Measurements from ENCODE around the gene AGAP2.

The AGAP2 gene

DNA sequence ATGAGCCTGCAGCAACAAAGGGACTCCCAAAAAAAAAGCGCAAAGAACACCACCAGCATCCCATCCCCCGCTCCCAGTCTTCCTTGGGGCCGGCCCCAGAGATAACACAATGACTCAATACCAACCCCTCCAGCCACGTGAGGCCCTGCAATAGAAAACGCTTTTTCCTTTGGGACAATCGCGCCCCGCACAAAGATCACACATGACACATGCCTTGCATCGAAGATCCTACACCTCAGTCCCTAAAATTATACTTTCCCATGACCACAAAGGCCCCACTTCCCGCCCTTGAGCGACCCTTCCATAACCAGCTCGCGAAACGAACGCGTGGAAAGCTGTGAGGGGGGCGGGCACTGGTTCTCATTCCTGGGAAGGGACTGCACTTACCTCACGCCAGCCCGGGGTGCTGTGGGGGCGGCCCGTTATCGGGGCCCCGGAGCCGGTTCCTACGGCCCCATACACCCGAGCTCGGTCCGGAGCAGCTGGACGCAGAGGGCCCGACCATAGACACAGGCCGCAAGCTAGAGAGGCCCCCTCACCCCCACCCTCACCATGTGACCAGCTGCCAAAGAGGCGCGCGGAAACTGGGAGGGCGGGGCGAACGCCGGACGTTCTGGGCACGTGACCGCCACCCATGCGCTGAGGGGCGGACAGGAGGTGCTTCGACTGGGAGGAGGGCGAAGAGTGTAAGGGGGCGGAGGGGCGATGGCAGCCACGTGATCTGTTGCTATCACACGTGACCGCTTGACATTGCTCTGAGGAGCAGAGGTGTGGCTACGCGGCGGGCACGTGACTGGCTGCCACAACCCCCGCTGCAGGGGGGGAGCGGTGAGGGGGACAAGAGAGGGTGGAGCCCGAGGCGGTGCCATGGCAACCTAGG, 13.5 kb upstream of the AGAP2 start, which contains the start of gene CDK4:
CDK4 (minus strand) TSS at position 523 of the 880 bp plus-strand sequence. CDS start 593 bp downstream, outside the sequence.
- TF ChIP-seq EZH2phosphoT487 (IDR thresholded peaks at IDR 0.05; ENCODE audit: borderline replicate concordance) = no peak
- TF ChIP-seq, protein P1, sequence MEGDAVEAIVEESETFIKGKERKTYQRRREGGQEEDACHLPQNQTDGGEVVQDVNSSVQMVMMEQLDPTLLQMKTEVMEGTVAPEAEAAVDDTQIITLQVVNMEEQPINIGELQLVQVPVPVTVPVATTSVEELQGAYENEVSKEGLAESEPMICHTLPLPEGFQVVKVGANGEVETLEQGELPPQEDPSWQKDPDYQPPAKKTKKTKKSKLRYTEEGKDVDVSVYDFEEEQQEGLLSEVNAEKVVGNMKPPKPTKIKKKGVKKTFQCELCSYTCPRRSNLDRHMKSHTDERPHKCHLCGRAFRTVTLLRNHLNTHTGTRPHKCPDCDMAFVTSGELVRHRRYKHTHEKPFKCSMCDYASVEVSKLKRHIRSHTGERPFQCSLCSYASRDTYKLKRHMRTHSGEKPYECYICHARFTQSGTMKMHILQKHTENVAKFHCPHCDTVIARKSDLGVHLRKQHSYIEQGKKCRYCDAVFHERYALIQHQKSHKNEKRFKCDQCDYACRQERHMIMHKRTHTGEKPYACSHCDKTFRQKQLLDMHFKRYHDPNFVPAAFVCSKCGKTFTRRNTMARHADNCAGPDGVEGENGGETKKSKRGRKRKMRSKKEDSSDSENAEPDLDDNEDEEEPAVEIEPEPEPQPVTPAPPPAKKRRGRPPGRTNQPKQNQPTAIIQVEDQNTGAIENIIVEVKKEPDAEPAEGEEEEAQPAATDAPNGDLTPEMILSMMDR (conservative IDR thresholded peaks at IDR 0.05; ENCODE audit: low read length) = no peak
- peaks cover 37% of the 10 kb centered on the region for H4K20me1 ChIP-seq (ENCODE audit: insufficient read depth, low read length, poor library complexity, severe bottlenecking)
- peak within 1 kb of the TSS; percentile 99 for H3K4me3 ChIP-seq (ENCODE audit: low read length, poor library complexity, severe bottlenecking)
- peak within 1 kb of the TSS; percentile 93 for H3K4me2 ChIP-seq (ENCODE audit: low read depth, low read length, poor library complexity, severe bottlenecking)
- H2AFZ ChIP-seq (ENCODE audit: low read length) = peak within 1 kb of the TSS; percentile 88
- H3K36me3 ChIP-seq (ENCODE audit: insufficient read depth, low read length) = peaks cover 20% of the 10 kb centered on the region
- no peaks in the 10 kb centered on the region for H3K9me3 ChIP-seq (ENCODE audit: insufficient read depth, low read depth, low read length)
- peaks cover 7% of the 10 kb centered on the region for H3F3A ChIP-seq (ENCODE audit: low read depth)
- H3K27me3 ChIP-seq (ENCODE audit: insufficient read depth, low read length, poor library complexity, severe bottlenecking) = no peaks in the 10 kb centered on the region
- peak within 1 kb of the TSS; percentile 99 for H3K9ac ChIP-seq (ENCODE audit: low read depth, low read length, poor library complexity, severe bottlenecking)
- no peaks in the 10 kb centered on the region for H3K9me2 ChIP-seq (replicated peaks; ENCODE audit: low read depth, low read length)
- peaks cover 41% of the 10 kb centered on the region for H3K4me1 ChIP-seq (ENCODE audit: insufficient read depth, low read length, poor library complexity, severe bottlenecking)
- peaks cover 54% of the 10 kb centered on the region for H3K79me2 ChIP-seq (ENCODE audit: insufficient read depth, low read length)

DNA sequence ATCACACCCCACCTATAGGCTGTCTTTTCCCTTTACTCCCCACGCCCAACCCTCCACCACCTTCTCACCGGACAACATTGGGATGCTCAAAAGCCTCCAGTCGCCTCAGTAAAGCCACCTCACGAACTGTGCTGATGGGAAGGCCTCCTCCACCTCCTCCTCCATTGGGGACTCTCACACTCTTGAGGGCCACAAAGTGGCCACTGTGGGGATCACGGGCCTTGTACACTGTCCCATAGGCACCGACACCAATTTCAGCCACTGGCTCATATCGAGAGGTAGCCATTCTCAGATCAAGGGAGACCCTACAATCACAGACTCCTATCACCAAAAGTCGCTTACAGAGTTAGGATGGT, 12.9 kb upstream of the AGAP2 start:
- Histone ChIP-seq H3K36me3 (ENCODE audit: insufficient read depth, low read length) (peaks cover 24% of the 10 kb centered on the region), H3K4me1 (ENCODE audit: insufficient read depth, low read length, poor library complexity, severe bottlenecking) (peaks cover 38% of the 10 kb centered on the region)

DNA sequence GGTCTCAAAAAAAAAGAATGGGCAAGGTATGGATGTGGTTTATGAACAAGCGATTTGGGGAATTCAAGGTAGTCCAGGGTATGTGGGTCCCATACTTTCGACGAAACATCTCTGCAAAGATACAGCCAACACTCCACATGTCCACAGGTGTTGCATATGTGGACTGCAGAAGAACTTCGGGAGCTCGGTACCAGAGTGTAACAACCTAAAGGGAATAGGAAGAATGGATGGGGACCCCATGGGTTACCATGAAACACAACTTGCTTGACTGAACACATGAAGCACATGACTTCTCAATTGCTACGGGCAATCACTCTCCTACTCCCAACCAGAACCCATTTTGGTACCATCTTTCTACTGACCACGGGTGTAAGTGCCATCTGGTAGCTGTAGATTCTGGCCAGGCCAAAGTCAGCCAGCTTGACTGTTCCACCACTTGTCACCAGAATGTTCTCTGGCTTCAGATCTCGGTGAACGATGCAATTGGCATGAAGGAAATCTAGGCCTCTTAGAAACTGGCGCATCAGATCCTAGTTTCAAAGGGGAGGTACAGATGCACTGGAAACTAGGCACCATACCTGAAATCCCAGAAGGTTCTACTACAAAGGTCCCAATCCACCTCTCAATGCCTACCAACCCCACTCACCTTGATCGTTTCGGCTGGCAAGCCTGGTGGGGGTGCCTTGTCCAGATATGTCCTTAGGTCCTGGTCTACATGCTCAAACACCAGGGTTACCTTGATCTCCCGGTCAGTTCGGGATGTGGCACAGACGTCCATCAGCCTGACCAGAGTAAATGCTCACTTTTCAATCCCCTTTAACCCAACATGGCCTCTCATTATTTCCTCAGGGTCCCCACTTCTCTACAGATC, 12.3 kb upstream of the AGAP2 start:
- peaks cover 42% of the 10 kb centered on the region for H3K79me2 ChIP-seq (ENCODE audit: insufficient read depth, low read length)
- no peaks in the 10 kb centered on the region for H3K27me3 ChIP-seq (ENCODE audit: insufficient read depth, low read length, poor library complexity, severe bottlenecking)
- H4K20me1 ChIP-seq (ENCODE audit: insufficient read depth, low read length, poor library complexity, severe bottlenecking) = peaks cover 25% of the 10 kb centered on the region
- H3K4me3 ChIP-seq (ENCODE audit: low read length, poor library complexity, severe bottlenecking) = peak overlapping the region; percentile 99
- peak overlapping the region; percentile 99 for H3K9ac ChIP-seq (ENCODE audit: low read depth, low read length, poor library complexity, severe bottlenecking)
- H2AFZ ChIP-seq (ENCODE audit: low read length) = no peak overlapping the region
- no peaks in the 10 kb centered on the region for H3K9me3 ChIP-seq (ENCODE audit: insufficient read depth, low read depth, low read length)
- peaks cover 33% of the 10 kb centered on the region for H3K4me1 ChIP-seq (ENCODE audit: insufficient read depth, low read length, poor library complexity, severe bottlenecking)
- peak overlapping the region; percentile 93 for H3K4me2 ChIP-seq (ENCODE audit: low read depth, low read length, poor library complexity, severe bottlenecking)
- H3K9me2 ChIP-seq (replicated peaks; ENCODE audit: low read depth, low read length) = no peaks in the 10 kb centered on the region
- TF ChIP-seq EZH2phosphoT487 (IDR thresholded peaks at IDR 0.05; ENCODE audit: borderline replicate concordance) = no peak
- TF ChIP-seq, protein P1 (conservative IDR thresholded peaks at IDR 0.05; ENCODE audit: low read length) = no peak
- H3F3A ChIP-seq (ENCODE audit: low read depth) = peaks cover 7% of the 10 kb centered on the region
- H3K36me3 ChIP-seq (ENCODE audit: insufficient read depth, low read length) = peaks cover 27% of the 10 kb centered on the region

More for the DNA sequence above, 12.9 kb upstream of the AGAP2 start:
- TF ChIP-seq, protein P1 (conservative IDR thresholded peaks at IDR 0.05; ENCODE audit: low read length) = no peak
- TF ChIP-seq EZH2phosphoT487 (IDR thresholded peaks at IDR 0.05; ENCODE audit: borderline replicate concordance) = no peak
- H3K79me2 ChIP-seq (ENCODE audit: insufficient read depth, low read length) = peaks cover 48% of the 10 kb centered on the region
- H3K4me2 ChIP-seq (ENCODE audit: low read depth, low read length, poor library complexity, severe bottlenecking) = peak overlapping the region; percentile 93
- peak overlapping the region; percentile 99 for H3K9ac ChIP-seq (ENCODE audit: low read depth, low read length, poor library complexity, severe bottlenecking)
- H4K20me1 ChIP-seq (ENCODE audit: insufficient read depth, low read length, poor library complexity, severe bottlenecking) = peaks cover 31% of the 10 kb centered on the region
- peaks cover 7% of the 10 kb centered on the region for H3F3A ChIP-seq (ENCODE audit: low read depth)
- no peaks in the 10 kb centered on the region for H3K9me3 ChIP-seq (ENCODE audit: insufficient read depth, low read depth, low read length)
- peak overlapping the region; percentile 99 for H3K4me3 ChIP-seq (ENCODE audit: low read length, poor library complexity, severe bottlenecking)
- H2AFZ ChIP-seq (ENCODE audit: low read length) = peak overlapping the region; percentile 88; the same call in 1 of the 2 replicates
- H3K27me3 ChIP-seq (ENCODE audit: insufficient read depth, low read length, poor library complexity, severe bottlenecking) = no peaks in the 10 kb centered on the region
- H3K9me2 ChIP-seq (replicated peaks; ENCODE audit: low read depth, low read length) = no peaks in the 10 kb centered on the region

All from Loucy (cell line).